Skeletal muscle satellite cell (primary cell): ENCODE measurements around the gene WDR81.
A peak's percentile ranks its signal among the peaks of the same experiment; 100 is the strongest.
"Not testable (repeated sequence)": the region's sequence is repeated elsewhere in the genome, so short reads cannot be mapped to it uniquely, and the experiment has no call there.

Experiments used
- H3K27me3 ChIP-seq: 2 replicates; pipeline ENCODE4 v1.7.0; 2013; ENCODE audit warnings: low read length; ENCODE audit not compliant: control insufficient read depth, insufficient read depth
- H3K36me3 ChIP-seq: 2 replicates; pipeline ENCODE4 v1.7.0; 2013; ENCODE audit warnings: mild to moderate bottlenecking, control low read depth, low read length; ENCODE audit not compliant: insufficient read depth
- H3K4me1 ChIP-seq: 2 replicates; pipeline ENCODE4 v1.7.0; 2013; ENCODE audit warnings: low read length; ENCODE audit not compliant: control insufficient read depth, insufficient read depth
- H3K4me2 ChIP-seq: 2 replicates; pipeline ENCODE4 v1.7.0; 2013; ENCODE audit warnings: mild to moderate bottlenecking, low read length
- H3K4me3 ChIP-seq: 2 replicates; pipeline ENCODE4 v1.7.0; 2013; ENCODE audit warnings: low read length
- H3K9ac ChIP-seq: 2 replicates; pipeline ENCODE4 v1.7.0; 2013; ENCODE audit warnings: mild to moderate bottlenecking, low read depth, low read length, moderate library complexity
- H3K9me3 ChIP-seq: replicated peaks from 2 replicates; pipeline ENCODE4 v1.7.0; 2013; ENCODE audit warnings: mild to moderate bottlenecking, control low read depth, low read length

Gene WDR81

GRCh38 chr17:1713878-1714426 is 10.6 kb upstream of the WDR81 start:
- H3K4me3 ChIP-seq, result peak overlapping the region; percentile 79
- peak overlapping the region; percentile 99 for H3K4me2 ChIP-seq
- no peaks in the 10 kb centered on the region for H3K27me3 ChIP-seq
- peaks cover 54% of the 10 kb centered on the region for H3K4me1 ChIP-seq
- H3K9ac ChIP-seq, result peak overlapping the region; percentile 95
- H3K36me3 ChIP-seq, result peaks cover 39% of the 10 kb centered on the region
- no peaks in the 10 kb centered on the region for H3K9me3 ChIP-seq

- H3K4me2 ChIP-seq, result peak overlapping the region; percentile 99
- H3K9ac ChIP-seq, result peak overlapping the region; percentile 95
- H3K9me3 ChIP-seq, result no peaks in the 10 kb centered on the region
- H3K27me3 ChIP-seq, result no peaks in the 10 kb centered on the region
- peaks cover 39% of the 10 kb centered on the region for H3K36me3 ChIP-seq
- H3K4me1 ChIP-seq, result peaks cover 54% of the 10 kb centered on the region
- peak overlapping the region; percentile 79 for H3K4me3 ChIP-seq
These were observed 10.0 kb upstream of the WDR81 start for GRCh38 chr17:1714427-1714979.

GRCh38 chr17:1714980-1715802 is 9.3 kb upstream of the WDR81 start:
- peak overlapping the region; percentile 79 for H3K4me3 ChIP-seq
- no peaks in the 10 kb centered on the region for H3K9me3 ChIP-seq
- peak overlapping the region; percentile 91 for H3K9ac ChIP-seq
- H3K27me3 ChIP-seq, result no peaks in the 10 kb centered on the region
- H3K36me3 ChIP-seq, result peaks cover 39% of the 10 kb centered on the region
- peak overlapping the region; percentile 99 for H3K4me2 ChIP-seq
- H3K4me1 ChIP-seq, result peaks cover 56% of the 10 kb centered on the region

- Histone ChIP-seq H3K9ac (peak overlapping the region; percentile 91), H3K9me3 (no peaks in the 10 kb centered on the region), H3K27me3 (no peaks in the 10 kb centered on the region), H3K4me2 (peak overlapping the region; percentile 99), H3K4me3 (peak overlapping the region; percentile 79), H3K36me3 (peaks cover 39% of the 10 kb centered on the region), H3K4me1 (peaks cover 53% of the 10 kb centered on the region)
These were observed 8.8 kb upstream of the WDR81 start for GRCh38 chr17:1715803-1716075.

- peak overlapping the region; percentile 79 for H3K4me3 ChIP-seq
- H3K9me3 ChIP-seq, result no peaks in the 10 kb centered on the region
- H3K4me1 ChIP-seq, result peaks cover 48% of the 10 kb centered on the region
- H3K36me3 ChIP-seq, result peaks cover 34% of the 10 kb centered on the region
- peak overlapping the region; percentile 92 for H3K4me2 ChIP-seq
- no peaks in the 10 kb centered on the region for H3K27me3 ChIP-seq
- H3K9ac ChIP-seq, result peak overlapping the region; percentile 96
These were observed 8.2 kb upstream of the WDR81 start for GRCh38 chr17:1716076-1716911.

GRCh38 chr17:1716912-1717695 is 7.4 kb upstream of the WDR81 start:
- Histone ChIP-seq H3K4me3 (peak overlapping the region; percentile 74), H3K9me3 (no peaks in the 10 kb centered on the region), H3K4me1 (peaks cover 41% of the 10 kb centered on the region), H3K4me2 (peak overlapping the region; percentile 92), H3K36me3 (peaks cover 26% of the 10 kb centered on the region), H3K9ac (peak overlapping the region; percentile 96), H3K27me3 (no peaks in the 10 kb centered on the region)

- Histone ChIP-seq H3K9ac (no peak overlapping the region), H3K4me1 (peaks cover 32% of the 10 kb centered on the region), H3K36me3 (peaks cover 12% of the 10 kb centered on the region), H3K9me3 (no peaks in the 10 kb centered on the region), H3K4me2 (no peak overlapping the region), H3K27me3 (no peaks in the 10 kb centered on the region), H3K4me3 (no peak overlapping the region)
These were observed 5.9 kb upstream of the WDR81 start for GRCh38 chr17:1718362-1719165.

- peak overlapping the region; percentile 22 for H3K4me3 ChIP-seq
- peak overlapping the region; percentile 64 for H3K4me2 ChIP-seq
- peak overlapping the region; percentile 45 for H3K9ac ChIP-seq
- no peaks in the 10 kb centered on the region for H3K9me3 ChIP-seq
- no peaks in the 10 kb centered on the region for H3K27me3 ChIP-seq
- H3K36me3 ChIP-seq, result peaks cover 2% of the 10 kb centered on the region
- peaks cover 43% of the 10 kb centered on the region for H3K4me1 ChIP-seq
These were observed 3.6 kb upstream of the WDR81 start for GRCh38 chr17:1720856-1721386.

GRCh38 chr17:1722022-1722421 is 2.5 kb upstream of the WDR81 start:
- not testable (repeated sequence) for H3K9me3 ChIP-seq, H3K4me2 ChIP-seq, H3K27me3 ChIP-seq, H3K4me3 ChIP-seq, H3K9ac ChIP-seq
- Histone ChIP-seq H3K4me1 (peaks cover 52% of the 10 kb centered on the region), H3K36me3 (peaks cover 13% of the 10 kb centered on the region)
